HepG2 (cell line): Measurements from ENCODE around the gene VAMP8. TPM values are rescaled to one million over a fixed set of nuclear protein-coding genes. Genes with fewer than 3 reads are reported as not detected.

Experiments used
- CAMTA2 ChIP-seq: sonication (generic); formaldehyde crosslinking; IDR thresholded peaks from 2 replicates; pipeline ENCODE4 v1.4.0; 2020; ENCODE audit warnings: mild to moderate bottlenecking, missing genetic modification reagents, borderline replicate concordance
- FOSL2 ChIP-seq: sonication (generic); formaldehyde crosslinking; IDR thresholded peaks from 2 replicates; pipeline ENCODE4 v1.4.0; 2020; ENCODE audit warnings: missing genetic modification reagents
- HNRNPK ChIP-seq: fragments of 200-400 bp; formaldehyde crosslinking; IDR thresholded peaks from 2 replicates; pipeline ENCODE4 v1.6.1; 2018; ENCODE audit warnings: low read length, low read depth, moderate library complexity, mild to moderate bottlenecking; ENCODE audit not compliant: poor library complexity, severe bottlenecking
- IRF2 ChIP-seq: IDR thresholded peaks from 2 replicates; pipeline ENCODE4 v1.6.1; 2018; ENCODE audit warnings: missing genetic modification reagents, missing compliant biosample characterization
- KLF6 ChIP-seq: IDR thresholded peaks from 2 replicates; pipeline ENCODE4 v1.8.0; 2016; ENCODE audit warnings: missing biosample characterization, missing genetic modification reagents
- MTA3 ChIP-seq: sonication (generic); formaldehyde crosslinking; IDR thresholded peaks from 2 replicates; pipeline ENCODE4 v1.4.0; 2020; ENCODE audit warnings: missing genetic modification reagents
- ZBTB7A ChIP-seq: sonication (generic); formaldehyde crosslinking; IDR thresholded peaks from 2 replicates; pipeline ENCODE4 v1.8.0; 2022; ENCODE audit warnings: mild to moderate bottlenecking, missing genetic modification reagents
- ZNF460 ChIP-seq: sonication (generic); formaldehyde crosslinking; IDR thresholded peaks from 2 replicates; pipeline ENCODE4 v1.5.1; 2020; ENCODE audit warnings: missing genetic modification reagents, mild to moderate bottlenecking, borderline replicate concordance
- ZNF468 ChIP-seq: sonication (generic); formaldehyde crosslinking; IDR thresholded peaks from 2 replicates; pipeline ENCODE4 v1.8.0; 2022; ENCODE audit warnings: mild to moderate bottlenecking, moderate library complexity, missing genetic modification reagents
- polyA plus RNA-seq, 8 experiments: library from polyadenylated mRNA; depleted of rRNA in 3 of 8; stranded (reverse) in 7 of 8; unstranded in 1 of 8; fragments of >200 nt; fragmentation: Illumina TruSeq in 4 of 8; extraction: Trizol in 4 of 8; gene quantifications; 2 replicates each; pipeline versions ENCODE4 v1.2.1 to v1.2.3, GENCODE V29; 2011 to 2016; ENCODE audit warnings: low read depth in 4 of 8, missing spikeins in 1 of 8, mixed read lengths in 1 of 8; ENCODE audit not compliant: insufficient read depth in 1 of 8
- total RNA-seq, 5 experiments: library from RNA; depleted of rRNA; stranded (reverse); fragments of >200 nt; fragmentation: Illumina TruSeq; extraction: Trizol; gene quantifications; 2 replicates each; pipeline ENCODE4 v1.2.3, GENCODE V29; 2016; ENCODE audit warnings: low read depth in 1 of 5
- TF ChIP-seq, protein P1 (sequence below): sonication (generic); formaldehyde crosslinking; IDR thresholded peaks from 2 replicates; pipeline ENCODE4 v1.5.0; 2020; ENCODE audit warnings: mild to moderate bottlenecking, missing genetic modification reagents, borderline replicate concordance
- TF ChIP-seq, protein P2 (sequence below): sonication (generic); formaldehyde crosslinking; IDR thresholded peaks from 2 replicates; pipeline ENCODE4 v1.4.0; 2020; ENCODE audit warnings: missing genetic modification reagents, borderline replicate concordance
- TF ChIP-seq, protein P3 (sequence below): sonication (generic); formaldehyde crosslinking; IDR thresholded peaks from 2 replicates; pipeline ENCODE4 v1.8.0; 2022; ENCODE audit warnings: missing genetic modification reagents, low read depth, mild to moderate bottlenecking, borderline replicate concordance

The VAMP8 gene
- total and polyA plus RNA-seq, 2 of the 13 experiments (the other 11 are each of a cell fraction or from before 2014, with no cell fraction given): 83.3 to 157 TPM

GRCh38 chr2:85604568-85605339 lies 27.4 kb downstream of the VAMP8 start (continued):
- no peak for TF ChIP-seq KLF6 (CRISPR knock-in tag)
- TF ChIP-seq, protein P1, sequence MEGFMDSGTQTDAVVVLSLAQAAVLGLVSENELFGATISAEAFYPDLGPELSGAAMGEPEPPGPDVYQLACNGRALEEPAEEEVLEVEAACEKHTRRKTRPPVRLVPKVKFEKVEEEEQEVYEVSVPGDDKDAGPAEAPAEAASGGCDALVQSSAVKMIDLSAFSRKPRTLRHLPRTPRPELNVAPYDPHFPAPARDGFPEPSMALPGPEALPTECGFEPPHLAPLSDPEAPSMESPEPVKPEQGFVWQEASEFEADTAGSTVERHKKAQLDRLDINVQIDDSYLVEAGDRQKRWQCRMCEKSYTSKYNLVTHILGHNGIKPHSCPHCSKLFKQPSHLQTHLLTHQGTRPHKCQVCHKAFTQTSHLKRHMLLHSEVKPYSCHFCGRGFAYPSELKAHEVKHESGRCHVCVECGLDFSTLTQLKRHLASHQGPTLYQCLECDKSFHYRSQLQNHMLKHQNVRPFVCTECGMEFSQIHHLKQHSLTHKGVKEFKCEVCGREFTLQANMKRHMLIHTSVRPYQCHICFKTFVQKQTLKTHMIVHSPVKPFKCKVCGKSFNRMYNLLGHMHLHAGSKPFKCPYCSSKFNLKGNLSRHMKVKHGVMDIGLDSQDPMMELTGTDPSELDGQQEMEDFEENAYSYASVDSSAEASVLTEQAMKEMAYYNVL (CRISPR knock-in tag): no peak
- no peak for TF ChIP-seq ZNF468 (CRISPR knock-in tag)
- TF ChIP-seq CAMTA2 (CRISPR knock-in tag): no peak
- TF ChIP-seq FOSL2 (CRISPR knock-in tag): no peak
- no peak for TF ChIP-seq MTA3 (CRISPR knock-in tag)
- no peak for TF ChIP-seq ZNF460
- TF ChIP-seq, protein P2, sequence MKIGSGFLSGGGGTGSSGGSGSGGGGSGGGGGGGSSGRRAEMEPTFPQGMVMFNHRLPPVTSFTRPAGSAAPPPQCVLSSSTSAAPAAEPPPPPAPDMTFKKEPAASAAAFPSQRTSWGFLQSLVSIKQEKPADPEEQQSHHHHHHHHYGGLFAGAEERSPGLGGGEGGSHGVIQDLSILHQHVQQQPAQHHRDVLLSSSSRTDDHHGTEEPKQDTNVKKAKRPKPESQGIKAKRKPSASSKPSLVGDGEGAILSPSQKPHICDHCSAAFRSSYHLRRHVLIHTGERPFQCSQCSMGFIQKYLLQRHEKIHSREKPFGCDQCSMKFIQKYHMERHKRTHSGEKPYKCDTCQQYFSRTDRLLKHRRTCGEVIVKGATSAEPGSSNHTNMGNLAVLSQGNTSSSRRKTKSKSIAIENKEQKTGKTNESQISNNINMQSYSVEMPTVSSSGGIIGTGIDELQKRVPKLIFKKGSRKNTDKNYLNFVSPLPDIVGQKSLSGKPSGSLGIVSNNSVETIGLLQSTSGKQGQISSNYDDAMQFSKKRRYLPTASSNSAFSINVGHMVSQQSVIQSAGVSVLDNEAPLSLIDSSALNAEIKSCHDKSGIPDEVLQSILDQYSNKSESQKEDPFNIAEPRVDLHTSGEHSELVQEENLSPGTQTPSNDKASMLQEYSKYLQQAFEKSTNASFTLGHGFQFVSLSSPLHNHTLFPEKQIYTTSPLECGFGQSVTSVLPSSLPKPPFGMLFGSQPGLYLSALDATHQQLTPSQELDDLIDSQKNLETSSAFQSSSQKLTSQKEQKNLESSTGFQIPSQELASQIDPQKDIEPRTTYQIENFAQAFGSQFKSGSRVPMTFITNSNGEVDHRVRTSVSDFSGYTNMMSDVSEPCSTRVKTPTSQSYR: 0 out of 2 replicates have a peak, but pooled peaks have one; percentile 14
- TF ChIP-seq ZBTB7A (CRISPR knock-in tag): no peak
- no peak for TF ChIP-seq IRF2 (CRISPR knock-in tag)
- TF ChIP-seq HNRNPK: no peak
- TF ChIP-seq, protein P3, sequence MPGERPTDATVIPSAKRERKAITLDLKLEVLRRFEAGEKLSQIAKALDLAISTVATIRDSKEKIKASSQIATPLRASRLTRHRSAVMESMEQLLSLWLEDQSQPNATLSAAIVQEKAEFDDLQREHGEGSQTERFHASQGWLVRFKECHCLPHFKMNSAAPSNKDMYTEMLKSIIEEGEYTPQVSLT (CRISPR knock-in tag): no peak
